GM12878 (cell line): ENCODE results near the gene CCDC57. TPM values are rescaled to one million over a fixed set of nuclear protein-coding genes. Genes with fewer than 3 reads are reported as not detected.
A peak's percentile ranks its signal among the peaks of the same experiment; 100 is the strongest.

ENCODE experiments used
- ATAC-seq: fragments of 200-7000 bp; cut with Tn5 transposase; 3 replicates; pipeline ENCODE4 v1.9.1; 2020; ENCODE audit warnings: mild to moderate bottlenecking, moderate library complexity
- BruUV-seq: library from RNA; stranded (reverse); fragments of 400-500 nt; replicated peaks from 2 replicates; lab custom pipeline; 2021; lab: Mats Ljungman, UMichigan
- CTCF ChIA-PET: fragments of 300-600 bp; sonication (Branson Sonifier 250); formaldehyde crosslinking; extraction: SDS; loops from one replicate; lab custom pipeline; 2021; ENCODE audit warnings: inconsistent platforms; lab: Yijun Ruan, JAX
- POLR2A ChIA-PET: fragments of 350-600 bp; formaldehyde crosslinking; extraction: SDS; loops from one replicate; lab custom pipeline; 2021; ENCODE audit warnings: inconsistent platforms; lab: Charles Lee
- RAD21 ChIA-PET: fragments of 300-600 bp; sonication (Branson Sonifier 250); formaldehyde crosslinking; loops from one replicate; lab custom pipeline; 2023; ENCODE audit warnings: antibody characterized with exemption; ENCODE audit not compliant: unreplicated experiment; lab: Charles Lee
- SMC1A ChIA-PET: fragments of 300-600 bp; sonication (Branson Sonifier 250); formaldehyde crosslinking; loops from one replicate; lab custom pipeline; 2023; ENCODE audit not compliant: unreplicated experiment, uncharacterized antibody; lab: Charles Lee
- DNase-seq: peaks from one replicate; pipeline ENCODE4 v3.0.0-alpha.2; 2011; ENCODE audit warnings: low read depth, low spot score
- FAIRE-seq: peaks from 3 replicates; lab custom pipeline; 2011; peaks lifted over from hg19 to GRCh38; lab: Jason Lieb, UNC
- H2AFZ ChIP-seq: 2 replicates; pipeline ENCODE4 v1.6.0; 2011; ENCODE audit warnings: low read depth, low read length, control low read depth; ENCODE audit not compliant: control insufficient read depth
- H3K27ac ChIP-seq: 2 replicates; pipeline ENCODE4 v1.5.1; 2011; ENCODE audit warnings: control low read depth; ENCODE audit not compliant: control insufficient read depth, insufficient read depth
- H3K27me3 ChIP-seq, 2 experiments: replicated peaks in 1 of 2; 2 replicates each; pipeline versions ENCODE4 v1.6.0 to v1.6.1; 2011; ENCODE audit warnings: low read length in 1 of 2; ENCODE audit not compliant: control insufficient read depth in 2 of 2, insufficient read depth in 2 of 2
- H3K36me3 ChIP-seq, 2 experiments: 2 replicates each; pipeline ENCODE4 v1.5.1; 2011; ENCODE audit warnings: low read length in 1 of 2; ENCODE audit not compliant: control insufficient read depth in 2 of 2, insufficient read depth in 2 of 2
- H3K4me1 ChIP-seq: 2 replicates; pipeline ENCODE4 v1.6.1; 2011; ENCODE audit warnings: mild to moderate bottlenecking, low read length, moderate library complexity, mixed read lengths; ENCODE audit not compliant: control insufficient read depth, insufficient read depth
- H3K4me2 ChIP-seq: 2 replicates; pipeline ENCODE4 v1.6.0; 2011; ENCODE audit warnings: control low read depth; ENCODE audit not compliant: control insufficient read depth, insufficient read depth
- H3K4me3 ChIP-seq: fragments of 200-600 bp; sonication (generic); 2 replicates; pipeline ENCODE4 v1.5.1; 2016
- H3K79me2 ChIP-seq: 2 replicates; pipeline ENCODE4 v1.6.0; 2011; ENCODE audit warnings: low read length; ENCODE audit not compliant: control insufficient read depth, insufficient read depth
- H3K9ac ChIP-seq: 2 replicates; pipeline ENCODE4 v1.8.0; 2011; ENCODE audit warnings: low read length, control low read depth, mixed read lengths; ENCODE audit not compliant: control insufficient read depth, insufficient read depth
- H3K9me3 ChIP-seq: replicated peaks from 3 replicates; pipeline ENCODE4 v1.5.1; 2011; ENCODE audit warnings: mild to moderate bottlenecking, low read length; ENCODE audit not compliant: control insufficient read depth, insufficient read depth
- H4K20me1 ChIP-seq: 2 replicates; pipeline ENCODE4 v1.6.0; 2011; ENCODE audit not compliant: control insufficient read depth, insufficient read depth
- BCL3 ChIP-seq: IDR thresholded peaks from 2 replicates; pipeline ENCODE4 v1.6.1; 2011; ENCODE audit warnings: borderline replicate concordance, low read depth, mild to moderate bottlenecking, moderate library complexity, low read length; ENCODE audit not compliant: insufficient read depth, poor library complexity, severe bottlenecking
- RBBP5 ChIP-seq: fragments of 200-600 bp; sonication (generic); conservative IDR thresholded peaks from 2 replicates; pipeline ENCODE4 v1.6.1; 2016
- ZBTB33 ChIP-seq: fragments of 450-650 bp; IDR thresholded peaks from 2 replicates; pipeline ENCODE4 v1.6.1; 2017; ENCODE audit warnings: mild to moderate bottlenecking
- WGBS: methylation state at CpG from one replicate; pipeline ENCODE4 v1.1.6; 2016; ENCODE audit warnings: low lambda C conversion rate; ENCODE audit not compliant: insufficient replicate concordance, insufficient coverage; ENCODE audit errors: missing lambda C conversion rate; 5-methylcytosine and 5-hydroxymethylcytosine counted together
- in situ Hi-C: fragments of 300-500 bp; cut with MboI; formaldehyde crosslinking; loops from 9 replicates; pipeline ENCODE4 v1.14.3; 2018; ENCODE audit warnings: mixed read lengths
- intact Hi-C: fragments of 100-400 bp; cut with micrococcal nuclease; formaldehyde crosslinking; loops from one replicate; pipeline ENCODE4 v1.14.2; 2022; ENCODE audit not compliant: unreplicated experiment
- polyA plus RNA-seq, 11 experiments: library from polyadenylated mRNA; depleted of rRNA in 4 of 11; unstranded in 6 of 11; stranded (reverse) in 5 of 11; fragments of >200 nt; fragmentation: Nextera tagmentation in 4 of 11; fragmentation: Illumina TruSeq in 1 of 11; extraction: Ambion mirVana in 4 of 11; extraction: Trizol in 1 of 11; gene quantifications; 1 replicate in 1 of 11; 2 replicates in 10 of 11; pipeline versions ENCODE4 v1.2.1 to v1.2.3, GENCODE V29; 2011 to 2016; ENCODE audit warnings: inconsistent platforms in 2 of 11, missing spikeins in 2 of 11, low read depth in 1 of 11
- total RNA-seq, 4 experiments: library from RNA; depleted of rRNA in 3 of 4; stranded (reverse); fragments of >200 nt in 3 of 4; fragmentation: Illumina TruSeq in 1 of 4; extraction: Trizol in 1 of 4; gene quantifications; 2 replicates each; pipeline versions ENCODE4 v1.2.1 to v1.2.3, GENCODE V29; 2013 to 2021

CCDC57 gene
- total and polyA plus RNA-seq, 10 of the 15 experiments (the other 5 are each of a cell fraction or from before 2014, with no cell fraction given): 5.4 to 123 (median 45.8) TPM

GRCh38 chr17:82160075-82160474 lies 52.6 kb downstream of the CCDC57 start (continued):
- TF ChIP-seq ZBTB33: no peak
- TF ChIP-seq, all 136 proteins: peak for 0

- Histone ChIP-seq H3K4me2 (no peak overlapping the region), H2AFZ (no peak overlapping the region), H4K20me1 (no peaks in the 10 kb centered on the region), H3K9me3 (no peaks in the 10 kb centered on the region)
- intact Hi-C loops: no loop called here
- ATAC-seq (no peak), DNase-seq (no peak)
- RAD21 ChIA-PET: no interaction called here
- peak; percentile 40 for TF ChIP-seq BCL3
- no peak for TF ChIP-seq RBBP5
- TF ChIP-seq, all 136 proteins: peak for 1
- ChIA-PET POLR2A (interaction anchor here (0.6 kb wide), 1 partner anchor 49 kb away, joined by 4 read pairs; no protein-coding TSS in a partner anchor), CTCF (no interaction called here), SMC1A (no interaction called here)
- Histone ChIP-seq H3K79me2 (no peaks in the 10 kb centered on the region), H3K4me3 (no peak overlapping the region), H3K27me3 (no peaks in the 10 kb centered on the region), H3K36me3 (no peaks in the 10 kb centered on the region), H3K9ac (no peak overlapping the region), H3K27ac (no peak overlapping the region), H3K4me1 (no peaks in the 10 kb centered on the region)
- no TSS peak for BruUV-seq
- in situ Hi-C loops: loop anchor here (5.0 kb wide), 1 partner anchor 122 kb away; the partner anchor contains the start of gene DCXR
- no peak for FAIRE-seq
- 89% methylated on average over 10 of the region's 10 CpGs for WGBS
Measured at GRCh38 chr17:82158825-82159224, 53.8 kb downstream of the CCDC57 start.
